Pericardium fibroblast (primary cell): ENCODE data around the gene CDHR5. TPM values are rescaled to one million over a fixed set of nuclear protein-coding genes. Genes with fewer than 3 reads are reported as not detected.

Experiments used
- total RNA-seq: library from RNA; depleted of rRNA; stranded (reverse); fragments of >200 nt; gene quantifications from 2 replicates; pipeline ENCODE4 v1.2.3, GENCODE V29; 2015

CDHR5 gene, protein sequence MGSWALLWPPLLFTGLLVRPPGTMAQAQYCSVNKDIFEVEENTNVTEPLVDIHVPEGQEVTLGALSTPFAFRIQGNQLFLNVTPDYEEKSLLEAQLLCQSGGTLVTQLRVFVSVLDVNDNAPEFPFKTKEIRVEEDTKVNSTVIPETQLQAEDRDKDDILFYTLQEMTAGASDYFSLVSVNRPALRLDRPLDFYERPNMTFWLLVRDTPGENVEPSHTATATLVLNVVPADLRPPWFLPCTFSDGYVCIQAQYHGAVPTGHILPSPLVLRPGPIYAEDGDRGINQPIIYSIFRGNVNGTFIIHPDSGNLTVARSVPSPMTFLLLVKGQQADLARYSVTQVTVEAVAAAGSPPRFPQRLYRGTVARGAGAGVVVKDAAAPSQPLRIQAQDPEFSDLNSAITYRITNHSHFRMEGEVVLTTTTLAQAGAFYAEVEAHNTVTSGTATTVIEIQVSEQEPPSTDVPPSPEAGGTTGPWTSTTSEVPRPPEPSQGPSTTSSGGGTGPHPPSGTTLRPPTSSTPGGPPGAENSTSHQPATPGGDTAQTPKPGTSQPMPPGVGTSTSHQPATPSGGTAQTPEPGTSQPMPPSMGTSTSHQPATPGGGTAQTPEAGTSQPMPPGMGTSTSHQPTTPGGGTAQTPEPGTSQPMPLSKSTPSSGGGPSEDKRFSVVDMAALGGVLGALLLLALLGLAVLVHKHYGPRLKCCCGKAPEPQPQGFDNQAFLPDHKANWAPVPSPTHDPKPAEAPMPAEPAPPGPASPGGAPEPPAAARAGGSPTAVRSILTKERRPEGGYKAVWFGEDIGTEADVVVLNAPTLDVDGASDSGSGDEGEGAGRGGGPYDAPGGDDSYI
- total RNA-seq = not detected in 2 replicates

DNA sequence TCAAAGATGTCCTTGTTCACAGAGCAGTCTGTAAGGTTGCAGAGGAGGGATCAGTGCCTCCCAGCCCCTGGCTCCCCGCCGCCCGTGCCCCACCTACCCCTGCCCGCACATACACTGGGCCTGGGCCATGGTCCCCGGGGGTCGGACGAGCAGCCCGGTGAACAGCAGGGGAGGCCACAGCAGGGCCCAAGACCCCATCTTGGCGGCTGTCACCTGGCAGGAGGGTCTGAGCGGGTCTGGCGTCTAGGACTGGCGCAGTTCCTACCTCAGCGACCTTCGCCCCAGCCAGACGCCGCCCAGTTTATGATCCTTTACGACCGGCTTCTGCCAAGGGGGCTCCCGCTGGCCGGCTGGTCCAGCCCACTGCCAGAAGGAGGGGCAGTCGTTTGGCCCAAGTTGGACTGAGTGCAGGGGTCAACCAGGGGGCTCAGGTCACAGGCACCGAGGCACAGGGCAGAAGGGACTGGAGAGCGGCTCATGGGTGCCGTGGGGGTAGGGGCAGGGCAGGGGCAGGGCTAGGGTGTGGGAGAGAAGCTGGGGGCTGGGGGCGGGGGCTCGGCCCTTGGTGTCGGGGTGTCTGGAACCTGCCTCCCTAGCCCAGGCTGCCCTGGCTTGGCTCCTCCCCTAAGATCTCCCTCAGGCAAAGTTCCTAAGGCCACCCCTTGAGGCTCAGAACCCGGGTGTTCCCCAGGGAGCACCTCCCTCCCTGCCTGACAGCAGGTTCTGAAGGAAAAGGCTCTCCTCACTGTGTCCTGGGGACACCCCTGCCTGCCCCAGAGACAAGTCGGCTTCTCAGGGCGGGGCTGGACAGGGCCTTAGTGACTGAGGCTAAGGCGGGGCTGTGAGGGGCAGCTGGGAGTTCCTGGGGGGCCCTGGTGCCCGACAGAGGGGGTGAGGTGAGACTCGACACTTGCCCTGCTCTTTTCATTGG lies at the start of gene CDHR5:
TSS of gene CDHR5 (minus strand) at position 251 of the 931 bp plus-strand sequence. CDS start at position 198, 53 bp downstream.

GRCh38 chr11:636511-637332 lies 12.0 kb upstream of the CDHR5 start, which contains the start of gene DRD4:
Gene DRD4, plus strand, starts transcription at chr11:637269. Its CDS starts 36 bp downstream, at chr11:637305.

DNA sequence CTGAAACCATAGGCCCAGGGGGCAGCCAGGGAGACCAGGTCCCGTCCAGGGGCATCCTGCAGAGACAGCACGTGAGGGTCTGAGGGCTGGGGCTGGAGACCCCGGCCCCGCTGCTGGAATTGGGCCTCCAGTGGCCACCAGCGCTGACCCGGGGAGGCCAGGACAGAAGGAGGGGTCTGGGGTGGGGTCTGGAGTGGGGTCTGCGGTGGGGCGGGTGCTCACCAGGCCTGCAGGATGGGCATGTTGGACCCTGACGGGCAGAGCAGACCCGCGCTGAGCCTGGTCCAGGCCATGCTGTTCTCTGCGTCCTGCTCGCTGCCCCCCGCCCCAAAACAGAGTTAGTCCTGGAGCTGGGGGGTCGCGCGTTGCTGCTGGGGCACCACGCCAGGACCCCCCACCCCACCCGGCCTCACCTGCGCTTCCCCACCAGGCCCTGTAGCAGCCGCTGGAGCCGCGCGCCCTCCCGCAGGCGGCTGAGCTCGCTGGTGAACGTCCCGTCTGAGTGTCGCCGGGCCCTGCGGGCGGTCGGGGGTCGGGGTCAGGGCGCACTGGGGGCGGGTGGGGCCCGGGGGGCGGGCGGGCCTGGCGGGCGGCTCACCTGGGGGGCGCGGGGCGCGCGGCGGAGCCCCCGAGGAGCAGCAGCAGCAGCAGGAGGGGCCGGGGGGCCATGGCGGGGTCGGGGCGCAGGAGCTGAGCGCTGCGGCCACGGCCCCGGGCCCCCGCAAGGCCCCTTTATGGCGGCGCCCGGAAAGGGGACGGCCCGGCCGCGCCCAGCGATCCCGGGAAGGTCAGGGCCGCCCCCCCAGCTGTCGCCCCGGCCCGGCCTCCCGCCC lies 1.9 kb upstream of the CDHR5 start, which contains the start of gene SCT:
TSS of gene SCT (minus strand) at position 707 of the 833 bp plus-strand sequence. CDS start at position 669, 38 bp downstream.

DNA sequence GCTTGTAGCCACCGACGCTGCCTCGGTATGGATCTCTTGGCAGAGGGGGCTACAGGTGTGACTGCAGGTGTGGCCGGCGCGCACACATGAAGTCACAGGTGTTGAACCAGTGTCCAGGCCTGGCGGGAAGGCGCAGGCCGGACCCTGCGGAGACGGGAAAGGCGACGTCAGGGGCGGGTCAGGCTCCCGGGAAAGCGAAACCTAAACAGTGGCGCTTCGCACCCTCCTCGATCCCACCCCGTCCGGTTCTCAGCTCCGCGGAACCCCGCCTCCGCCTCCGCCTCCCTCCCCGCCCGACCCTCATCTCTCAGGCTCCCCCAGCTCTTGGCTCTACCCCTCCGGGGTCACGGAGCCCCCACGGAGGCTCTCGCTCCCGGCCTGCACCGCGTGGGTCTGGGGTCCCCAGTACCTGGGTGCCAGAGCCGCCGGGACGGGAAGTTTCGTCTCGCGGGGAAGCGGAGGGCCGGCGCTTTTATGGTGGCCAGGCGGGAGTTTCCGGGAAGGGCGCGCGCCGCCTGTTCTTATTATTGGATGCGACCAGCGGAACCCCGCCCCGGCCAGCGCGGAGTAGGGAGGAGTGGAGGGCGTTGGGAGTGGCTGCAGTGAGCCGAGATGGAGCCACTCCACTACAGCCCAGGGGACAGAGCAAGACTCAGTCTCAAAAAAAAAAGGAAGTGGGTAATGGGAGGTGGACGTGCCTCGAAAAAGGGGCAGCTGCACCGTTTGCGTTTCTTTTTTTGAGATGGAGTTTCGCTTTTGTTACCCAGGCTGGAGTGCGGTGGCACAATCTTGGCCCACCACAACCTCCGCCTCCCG lies 9.0 kb downstream of the CDHR5 start, which contains the start of gene IRF7:
TSS of gene IRF7 (minus strand) at position 447 of the 816 bp plus-strand sequence. CDS start 586 bp downstream, outside the sequence.

DNA sequence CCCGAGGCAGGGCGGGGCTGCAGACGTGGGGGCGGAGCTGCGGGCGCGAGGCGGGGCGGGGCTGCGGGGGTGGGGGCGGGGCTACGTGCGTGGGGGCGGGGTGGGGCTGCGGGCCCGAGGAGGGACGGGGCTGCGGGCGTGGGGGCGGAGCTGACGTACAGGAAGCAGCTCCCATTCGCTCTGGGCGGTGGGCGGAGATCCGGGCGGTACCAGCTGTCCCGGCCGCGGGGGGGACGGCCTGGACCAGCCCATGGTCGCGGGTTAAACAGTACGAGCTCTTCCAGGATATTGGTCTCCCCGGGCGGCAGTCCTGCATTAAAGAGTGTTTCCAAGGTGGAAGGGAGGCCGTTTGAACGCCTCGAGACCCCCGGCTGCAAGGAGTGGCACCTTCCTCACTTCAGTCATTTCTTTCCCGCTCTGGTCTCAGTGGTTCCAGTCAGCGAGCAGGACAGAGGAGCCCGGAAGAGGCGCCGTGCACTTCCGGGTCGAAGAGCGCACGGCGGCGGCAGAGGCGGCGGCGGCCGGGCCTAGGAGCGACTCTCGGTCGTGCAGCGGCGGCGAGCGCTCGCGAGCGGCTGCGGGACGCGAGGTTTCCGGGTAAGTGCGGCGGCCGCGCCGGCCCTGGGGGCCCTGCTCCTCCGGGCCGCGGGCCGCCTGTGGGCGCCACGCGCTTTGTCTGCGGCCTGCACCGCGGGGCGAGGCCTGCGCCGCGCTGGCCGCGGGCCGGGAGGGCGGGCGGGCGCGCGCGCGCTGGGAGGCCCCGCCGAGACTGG lies 48.6 kb downstream of the CDHR5 start, which contains the start of gene PHRF1:
TSS of gene PHRF1 (plus strand) at position 475 of the 773 bp plus-strand sequence. CDS start 5,043 bp downstream, outside the sequence.

Other genes starting within 250 kb of the CDHR5 start
- 1.9 and 11.9 TPM in 2 replicates for gene PKP3, start 230.7 kb downstream of the CDHR5 start, total RNA-seq
- 45.2 and 50.6 TPM in 2 replicates for gene SIGIRR, start 210.0 kb downstream of the CDHR5 start, total RNA-seq
- not detected in 2 replicates for gene ANO9, start 182.9 kb downstream of the CDHR5 start, total RNA-seq
- gene PTDSS2, start 174.7 kb downstream of the CDHR5 start, total RNA-seq = 65.9 and 71.3 TPM in 2 replicates
- 401 and 651 TPM in 2 replicates for gene RNH1, start 117.7 kb downstream of the CDHR5 start, total RNA-seq
- 48.3 and 53.2 TPM in 2 replicates for gene HRAS, start 89.4 kb downstream of the CDHR5 start, total RNA-seq
- gene LRRC56, start 87.4 kb downstream of the CDHR5 start, total RNA-seq = 0.12 and 1.1 TPM in 2 replicates
- gene LMNTD2, start 64.2 kb downstream of the CDHR5 start, total RNA-seq = 0.60 and 0.70 TPM in 2 replicates
- gene RASSF7, start 64.0 kb downstream of the CDHR5 start, total RNA-seq = 4.4 and 27.9 TPM in 2 replicates
- 14.8 and 16.9 TPM in 2 replicates for gene PHRF1, start 48.5 kb downstream of the CDHR5 start, total RNA-seq
- 18.9 and 21.2 TPM in 2 replicates for gene IRF7, start 9.0 kb downstream of the CDHR5 start, total RNA-seq
- not detected in 2 replicates for gene SCT, start 2.2 kb upstream of the CDHR5 start, total RNA-seq
- gene DRD4, start 12.3 kb upstream of the CDHR5 start, total RNA-seq = not detected in 2 replicates
- 33.8 and 39.2 TPM in 2 replicates for gene DEAF1, start 70.3 kb upstream of the CDHR5 start, total RNA-seq
- 26.4 and 33.7 TPM in 2 replicates for gene TMEM80, start 70.9 kb upstream of the CDHR5 start, total RNA-seq
- gene EPS8L2, start 81.3 kb upstream of the CDHR5 start, total RNA-seq = 18.2 and 19.9 TPM in 2 replicates
- 105 and 133 TPM in 2 replicates for gene TALDO1, start 122.5 kb upstream of the CDHR5 start, total RNA-seq
- gene GATD1, start 152.5 kb upstream of the CDHR5 start, total RNA-seq = 34.0 and 46.0 TPM in 2 replicates
- 0.94 and 1.3 TPM in 2 replicates for gene CEND1, start 165.1 kb upstream of the CDHR5 start, total RNA-seq
- 9.8 and 18.2 TPM in 2 replicates for gene SLC25A22, start 173.3 kb upstream of the CDHR5 start, total RNA-seq
- gene PIDD1, start 180.3 kb upstream of the CDHR5 start, total RNA-seq = 7.4 and 12.1 TPM in 2 replicates
- gene RPLP2, start 185.0 kb upstream of the CDHR5 start, total RNA-seq = 1,276 and 1,479 TPM in 2 replicates
- gene PNPLA2, start 194.0 kb upstream of the CDHR5 start, total RNA-seq = 32.1 and 37.1 TPM in 2 replicates
- gene CRACR2B, start 203.0 kb upstream of the CDHR5 start, total RNA-seq = 0.70 and 3.3 TPM in 2 replicates
- 300 and 449 TPM in 2 replicates for gene CD151, start 208.0 kb upstream of the CDHR5 start, total RNA-seq
- 144 and 256 TPM in 2 replicates for gene POLR2L, start 217.6 kb upstream of the CDHR5 start, total RNA-seq
- gene TSPAN4, start 217.9 kb upstream of the CDHR5 start, total RNA-seq = 282 and 332 TPM in 2 replicates